CD1c-positive myeloid dendritic cell (primary cell): ENCODE measurements around the gene ITGAD.

ENCODE experiments used
- DNase-seq: peaks from one replicate; pipeline ENCODE4 v3.0.0-alpha.2; 2016; ENCODE audit errors: extremely low spot score

The ITGAD gene

GRCh38 chr16:31474773-31475738, 81.9 kb downstream of the ITGAD start:
- no peak for DNase-seq

- DNase-seq, result no peak
Measured at GRCh38 chr16:31475946-31476302, 82.8 kb downstream of the ITGAD start.
